ENCODE measurements around the gene DNAJB4.

GRCh38 chr1:77966291-77966690, 38.4 kb upstream of the DNAJB4 start:
- TF ChIP-seq, protein P1, sequence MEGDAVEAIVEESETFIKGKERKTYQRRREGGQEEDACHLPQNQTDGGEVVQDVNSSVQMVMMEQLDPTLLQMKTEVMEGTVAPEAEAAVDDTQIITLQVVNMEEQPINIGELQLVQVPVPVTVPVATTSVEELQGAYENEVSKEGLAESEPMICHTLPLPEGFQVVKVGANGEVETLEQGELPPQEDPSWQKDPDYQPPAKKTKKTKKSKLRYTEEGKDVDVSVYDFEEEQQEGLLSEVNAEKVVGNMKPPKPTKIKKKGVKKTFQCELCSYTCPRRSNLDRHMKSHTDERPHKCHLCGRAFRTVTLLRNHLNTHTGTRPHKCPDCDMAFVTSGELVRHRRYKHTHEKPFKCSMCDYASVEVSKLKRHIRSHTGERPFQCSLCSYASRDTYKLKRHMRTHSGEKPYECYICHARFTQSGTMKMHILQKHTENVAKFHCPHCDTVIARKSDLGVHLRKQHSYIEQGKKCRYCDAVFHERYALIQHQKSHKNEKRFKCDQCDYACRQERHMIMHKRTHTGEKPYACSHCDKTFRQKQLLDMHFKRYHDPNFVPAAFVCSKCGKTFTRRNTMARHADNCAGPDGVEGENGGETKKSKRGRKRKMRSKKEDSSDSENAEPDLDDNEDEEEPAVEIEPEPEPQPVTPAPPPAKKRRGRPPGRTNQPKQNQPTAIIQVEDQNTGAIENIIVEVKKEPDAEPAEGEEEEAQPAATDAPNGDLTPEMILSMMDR (IDR thresholded peaks at IDR 0.05): no peak
- TF ChIP-seq POLR2A (IDR thresholded peaks at IDR 0.05): no peak

Data from testis (tissue), 2 donors.